Transverse colon (tissue), 4 donors: ENCODE measurements around the gene NOCT.

ENCODE experiments used
- CTCF ChIP-seq, 5 experiments: fragments of 200-600 bp in 3 of 5; fragments of 450-650 bp in 2 of 5; sonication (generic) in 3 of 5; IDR thresholded peaks; 1 replicate in 2 of 5; 2 replicates in 3 of 5; pipeline ENCODE4 v1.5.1; 2016 to 2017; ENCODE audit warnings: antibody characterized with exemption in 5 of 5, inconsistent platforms in 3 of 5, mild to moderate bottlenecking in 2 of 5, moderate library complexity in 1 of 5
- EP300 ChIP-seq: sonication (generic); formaldehyde crosslinking; IDR thresholded peaks from one replicate; pipeline ENCODE4 v1.6.1; 2017; ENCODE audit warnings: antibody characterized with exemption, low read depth
- POLR2A ChIP-seq: fragments of 450-650 bp; IDR thresholded peaks from one replicate; pipeline ENCODE4 v1.6.1; 2016; ENCODE audit warnings: antibody characterized with exemption, mild to moderate bottlenecking, moderate library complexity
- POLR2AphosphoS5 ChIP-seq, 3 donors: sonication (generic); formaldehyde crosslinking; IDR thresholded peaks; one replicate each; pipeline ENCODE4 v1.6.1; 2016; ENCODE audit warnings: antibody characterized with exemption in 3 of 3

GRCh38 chr4:139076016-139076744 is 60.6 kb downstream of the NOCT start:
- TF ChIP-seq CTCF (IDR thresholded peaks at IDR 0.05), result no peak
- no peak for TF ChIP-seq EP300
- TF ChIP-seq POLR2AphosphoS5 (IDR thresholded peaks at IDR 0.05), result no peak
- no peak for TF ChIP-seq POLR2A
